Prostate gland (tissue), 2 donors: ENCODE results near the gene ENOX2. TPM values are rescaled to one million over a fixed set of nuclear protein-coding genes. Genes with fewer than 3 reads are reported as not detected.

Source experiments
- DNase-seq: peaks from one replicate; pipeline ENCODE4 v3.0.0-alpha.2; 2019; ENCODE audit warnings: low spot score
- H3K27ac ChIP-seq, 2 donors: fragments of 200-600 bp; sonication (generic); 2 replicates each; pipeline ENCODE4 v1.5.1; 2017 to 2019
- H3K27me3 ChIP-seq: fragments of 200-600 bp; sonication (generic); replicated peaks from 2 replicates; pipeline ENCODE4 v1.5.1; 2019; ENCODE audit not compliant: insufficient read depth
- H3K36me3 ChIP-seq, 2 donors: fragments of 200-600 bp; sonication (generic); 1 replicate in 1 of 2; 2 replicates in 1 of 2; pipeline versions ENCODE4 v1.5.1 to v1.8.1; 2017 to 2019
- H3K4me1 ChIP-seq: fragments of 200-600 bp; sonication (generic); replicated peaks from 2 replicates; pipeline ENCODE4 v1.5.1; 2019
- H3K4me3 ChIP-seq, 2 donors: fragments of 200-600 bp; sonication (generic); 2 replicates each; pipeline ENCODE4 v1.5.1; 2017 to 2019
- H3K9me3 ChIP-seq: fragments of 200-600 bp; sonication (generic); 2 replicates; pipeline ENCODE4 v1.5.1; 2017
- CTCF ChIP-seq, 4 experiments: fragments of 200-600 bp in 2 of 4; fragments of 450-650 bp in 2 of 4; sonication (generic) in 2 of 4; IDR thresholded peaks; 1 replicate in 3 of 4; 2 replicates in 1 of 4; pipeline ENCODE4 v1.5.1; 2016 to 2019; ENCODE audit warnings: antibody characterized with exemption in 4 of 4, mild to moderate bottlenecking in 2 of 4, moderate library complexity in 2 of 4
- POLR2A ChIP-seq: fragments of 450-650 bp; IDR thresholded peaks from one replicate; pipeline ENCODE4 v1.6.1; 2016; ENCODE audit warnings: antibody characterized with exemption, mild to moderate bottlenecking
- POLR2AphosphoS5 ChIP-seq: sonication (generic); formaldehyde crosslinking; IDR thresholded peaks from one replicate; pipeline ENCODE4 v1.6.1; 2017; ENCODE audit warnings: antibody characterized with exemption
- WGBS: methylation state at CpG from one replicate; pipeline ENCODE4 v1.1.5; 2018; 5-methylcytosine and 5-hydroxymethylcytosine counted together
- intact Hi-C: fragments of 100-400 bp; cut with DNase I; formaldehyde crosslinking; loops from one replicate; pipeline ENCODE4 v1.14.2; 2022
- total RNA-seq, 2 donors: library from RNA; depleted of rRNA; stranded (reverse); fragments of >200 nt; gene quantifications; one replicate each; pipeline ENCODE4 v1.1.0, GENCODE V29; 2016

ENOX2 gene
- total RNA-seq, 2 donors from 2014 or later = 21.6 to 27.5 TPM

GRCh38 chrX:130682990-130683389 is 220.0 kb downstream of the ENOX2 start:
- Histone ChIP-seq H3K36me3 (no peaks in the 10 kb centered on the region), H3K27ac (no peak overlapping the region), H3K9me3 (no peaks in the 10 kb centered on the region), H3K4me3 (no peak overlapping the region), H3K27me3 (no peaks in the 10 kb centered on the region), H3K4me1 (no peaks in the 10 kb centered on the region)
- TF ChIP-seq POLR2A = no peak
- TF ChIP-seq CTCF (IDR thresholded peaks at IDR 0.05) = no peak
- TF ChIP-seq POLR2AphosphoS5 = no peak
- no peak for DNase-seq
- intact Hi-C loops = no loop called here
- WGBS = 35% methylated on average over 2 of the region's 2 CpGs

- no peak for TF ChIP-seq POLR2AphosphoS5
- TF ChIP-seq POLR2A = no peak
- no peak for TF ChIP-seq CTCF (IDR thresholded peaks at IDR 0.05)
- Histone ChIP-seq H3K9me3 (no peaks in the 10 kb centered on the region), H3K4me3 (no peak overlapping the region), H3K27me3 (no peaks in the 10 kb centered on the region), H3K27ac (no peak overlapping the region), H3K36me3 (no peaks in the 10 kb centered on the region), H3K4me1 (no peaks in the 10 kb centered on the region)
- intact Hi-C loops = no loop called here
- WGBS = 89% methylated on average over 2 of the region's 2 CpGs
- DNase-seq = no peak
Measured at GRCh38 chrX:130680164-130681035, 222.6 kb downstream of the ENOX2 start.

- TF ChIP-seq POLR2AphosphoS5 (no peak), POLR2A (no peak), CTCF (IDR thresholded peaks at IDR 0.05) (no peak)
- Histone ChIP-seq H3K9me3 (no peaks in the 10 kb centered on the region), H3K27me3 (no peaks in the 10 kb centered on the region), H3K4me3 (no peak overlapping the region), H3K36me3 (no peaks in the 10 kb centered on the region), H3K4me1 (no peaks in the 10 kb centered on the region), H3K27ac (no peak overlapping the region)
- WGBS = 67% methylated on average over 2 of the region's 2 CpGs
- intact Hi-C loops = no loop called here
- DNase-seq = no peak
Measured at GRCh38 chrX:130676861-130677260, 226.1 kb downstream of the ENOX2 start.

GRCh38 chrX:130672214-130672613 is 230.8 kb downstream of the ENOX2 start:
- WGBS = 80% methylated on average over 3 of the region's 6 CpGs
- intact Hi-C loops = no loop called here
- no peaks in the 10 kb centered on the region for H3K9me3 ChIP-seq
- no peak for DNase-seq
- no peak overlapping the region for H3K4me3 ChIP-seq
- TF ChIP-seq POLR2AphosphoS5 (no peak), POLR2A (no peak), CTCF (IDR thresholded peaks at IDR 0.05) (no peak)
- no peaks in the 10 kb centered on the region for H3K27me3 ChIP-seq
- H3K4me1 ChIP-seq = no peaks in the 10 kb centered on the region
- H3K36me3 ChIP-seq = no peaks in the 10 kb centered on the region
- H3K27ac ChIP-seq = no peak overlapping the region

GRCh38 chrX:130669233-130669632 is 233.8 kb downstream of the ENOX2 start:
- DNase-seq = no peak
- H3K9me3 ChIP-seq = no peaks in the 10 kb centered on the region
- intact Hi-C loops = no loop called here
- no peak overlapping the region for H3K27ac ChIP-seq
- H3K4me1 ChIP-seq = no peaks in the 10 kb centered on the region
- TF ChIP-seq POLR2AphosphoS5 (no peak), CTCF (IDR thresholded peaks at IDR 0.05) (no peak), POLR2A (no peak)
- H3K4me3 ChIP-seq = no peak overlapping the region
- no peaks in the 10 kb centered on the region for H3K36me3 ChIP-seq
- WGBS = 67% methylated on average over 1 of the region's 1 CpG
- no peaks in the 10 kb centered on the region for H3K27me3 ChIP-seq
